ENCODE data around the gene DGAT2L6.
"Not testable (repeated sequence)": the region's sequence is repeated elsewhere in the genome, so short reads cannot be mapped to it uniquely, and the experiment has no call there.

The DGAT2L6 gene

DNA sequence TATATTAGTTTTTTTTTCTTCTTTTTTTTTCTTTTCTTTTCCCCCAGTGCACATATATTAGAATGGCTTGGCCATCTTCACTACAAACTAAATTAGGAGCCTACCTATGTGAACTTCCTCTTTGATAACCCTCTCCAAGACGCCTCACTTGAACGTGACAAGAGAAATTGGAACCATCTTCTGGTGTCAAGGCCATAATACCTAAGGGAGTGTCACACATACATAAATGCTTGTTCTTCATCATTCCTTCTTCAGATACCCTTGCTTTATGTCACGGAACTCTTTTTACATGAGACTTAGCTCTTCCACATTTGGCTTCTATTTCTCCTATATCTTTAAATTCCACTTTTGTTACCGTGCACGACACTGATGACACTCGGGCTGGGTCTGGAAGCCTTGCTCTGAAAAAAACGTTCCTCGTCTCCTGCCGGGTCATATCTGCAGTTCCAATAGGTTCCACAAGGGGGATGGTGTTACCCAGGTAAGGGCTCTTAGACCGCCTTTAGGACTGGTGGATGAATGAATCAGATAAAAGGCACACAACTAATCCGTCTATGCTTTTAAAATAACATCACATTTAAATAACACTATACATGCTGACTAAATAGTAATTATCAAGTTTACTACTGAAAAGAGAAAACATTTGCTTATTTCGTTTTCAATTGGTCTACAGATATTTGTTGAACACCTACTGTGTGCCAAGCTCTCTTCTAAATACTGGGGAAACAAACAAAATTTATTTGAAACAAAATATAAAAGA, 19.9 kb downstream of the DGAT2L6 start:
- DNase-seq = peak; percentile 49

DNA sequence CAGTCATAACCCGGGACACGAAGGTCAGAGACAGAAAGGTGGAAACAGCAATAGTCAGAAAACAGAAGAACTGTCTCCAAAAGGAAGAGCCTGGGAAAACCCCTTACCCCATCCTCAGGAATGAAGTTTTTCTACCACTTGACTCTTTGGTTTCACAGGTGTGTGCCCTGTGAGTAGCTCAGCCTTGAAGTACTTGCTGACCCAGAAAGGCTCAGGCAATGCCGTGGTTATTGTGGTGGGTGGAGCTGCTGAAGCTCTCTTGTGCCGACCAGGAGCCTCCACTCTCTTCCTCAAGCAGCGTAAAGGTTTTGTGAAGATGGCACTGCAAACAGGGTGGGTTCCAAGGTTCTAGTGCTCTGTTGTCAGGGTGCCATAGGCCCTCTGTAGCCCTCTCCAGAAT, 24.4 kb downstream of the DGAT2L6 start:
- no peak for DNase-seq

DNA sequence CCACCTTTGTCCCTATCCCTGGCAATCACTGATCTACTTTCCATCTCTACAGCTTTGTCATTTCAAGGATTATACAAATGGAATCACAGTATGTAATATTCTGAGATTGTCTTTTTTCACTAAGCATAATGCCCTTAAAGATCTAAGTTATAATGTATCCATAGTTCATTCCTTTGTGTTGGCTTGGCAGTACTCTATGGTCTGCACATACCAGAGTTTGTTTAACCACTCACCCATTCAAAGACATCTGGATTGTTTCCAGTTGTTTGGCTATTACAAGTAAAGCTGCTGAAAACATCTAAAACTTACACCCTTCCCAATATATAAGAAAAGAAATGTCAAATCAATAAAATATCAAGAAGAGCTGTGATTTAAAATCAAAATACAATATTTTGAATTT, 31.2 kb downstream of the DGAT2L6 start:
- DNase-seq = no peak

DNA sequence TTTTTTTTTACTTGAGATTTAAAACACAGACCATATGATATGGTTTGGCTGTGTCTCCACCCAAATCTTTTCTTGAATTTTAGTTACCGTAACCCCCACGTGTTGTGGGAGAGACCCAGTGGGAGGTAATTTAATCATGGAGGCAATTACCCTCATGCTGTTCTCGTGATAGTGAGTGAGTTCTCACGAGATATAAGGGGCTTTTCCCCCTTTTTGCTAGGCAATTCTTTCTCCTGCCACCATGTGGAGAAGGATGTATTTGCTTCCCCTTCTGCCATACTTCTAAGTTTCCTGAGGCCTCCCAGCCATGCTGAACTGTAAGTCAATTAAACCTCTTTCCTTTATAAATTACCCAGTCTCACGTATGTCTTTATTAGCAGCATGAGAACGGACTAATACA, 32.3 kb downstream of the DGAT2L6 start:
- DNase-seq = not testable (repeated sequence)

DNA sequence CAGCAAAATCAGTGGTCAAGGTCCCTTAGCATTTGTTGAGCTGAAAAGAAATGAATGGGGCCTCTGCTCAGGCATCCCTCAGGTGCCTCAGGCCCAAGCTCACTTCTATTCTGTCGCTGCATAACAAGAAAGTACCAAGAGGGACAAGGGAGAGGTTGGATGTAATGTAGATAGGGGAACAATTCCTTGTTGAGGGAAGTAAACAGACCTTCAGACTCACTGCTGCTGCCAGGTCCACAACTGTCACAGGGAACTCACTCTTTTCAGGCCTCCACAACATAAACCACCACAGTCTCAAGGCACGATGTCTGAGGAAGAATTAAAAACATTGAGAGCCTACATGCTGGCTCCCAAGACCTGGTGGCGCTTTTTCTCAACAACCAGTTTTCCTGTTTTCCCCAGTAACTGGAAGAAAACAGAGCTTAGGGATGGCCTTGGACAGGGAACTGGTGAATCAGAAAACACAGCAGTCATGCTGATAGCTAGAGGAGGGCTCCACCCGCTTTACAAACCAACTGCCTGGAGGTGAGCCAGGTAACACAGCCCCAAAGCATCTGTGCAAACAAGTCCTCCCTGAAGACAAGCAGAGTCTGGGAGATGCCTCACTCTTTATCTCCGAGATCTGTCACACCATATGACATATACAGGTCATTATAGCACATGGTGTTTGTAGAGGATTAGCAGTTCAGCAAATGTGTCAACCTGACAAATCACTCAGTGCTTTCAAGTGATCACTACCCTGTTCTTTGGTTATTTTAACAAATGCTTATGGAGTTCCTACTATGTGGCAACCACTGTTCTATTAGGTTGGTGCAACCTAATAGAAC, 42.9 kb downstream of the DGAT2L6 start:
- peak; percentile 68 for DNase-seq

DNA sequence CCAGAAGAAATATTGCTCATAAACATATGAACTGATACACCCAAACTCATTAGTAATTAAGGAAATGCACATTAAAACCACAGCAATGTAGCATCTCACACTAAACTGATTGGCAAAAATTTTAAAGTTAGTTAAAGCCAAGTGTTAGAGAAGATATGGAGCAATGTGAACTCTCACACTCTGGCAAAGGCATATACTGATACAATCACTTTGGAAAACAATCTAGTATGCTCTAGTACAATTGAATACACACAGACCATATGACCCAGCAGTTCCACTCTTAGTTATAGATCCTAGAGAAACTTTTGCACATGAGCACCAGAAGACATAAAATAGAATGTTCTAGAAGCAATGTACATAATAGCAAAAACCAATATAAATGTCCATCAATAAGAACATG, 48.8 kb downstream of the DGAT2L6 start:
- DNase-seq = no peak

DNA sequence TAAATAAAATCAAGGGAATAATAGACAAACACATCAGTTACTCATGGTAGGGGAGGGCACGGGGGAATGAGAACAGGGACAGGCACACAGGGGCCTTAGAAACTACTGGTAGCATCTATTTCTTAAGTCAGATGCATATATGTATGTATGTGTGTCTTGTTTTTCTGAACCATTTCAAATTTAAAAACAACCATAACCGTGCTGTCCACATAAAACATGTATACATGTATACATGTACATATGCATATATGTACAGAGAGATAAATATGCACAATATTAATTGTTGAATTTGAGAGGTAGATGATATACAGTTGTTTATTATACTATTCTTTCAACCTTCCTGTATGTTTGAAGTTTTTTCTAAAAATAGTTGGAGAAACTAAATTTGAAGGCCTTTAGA, 49.4 kb downstream of the DGAT2L6 start:
- no peak for DNase-seq

DNA sequence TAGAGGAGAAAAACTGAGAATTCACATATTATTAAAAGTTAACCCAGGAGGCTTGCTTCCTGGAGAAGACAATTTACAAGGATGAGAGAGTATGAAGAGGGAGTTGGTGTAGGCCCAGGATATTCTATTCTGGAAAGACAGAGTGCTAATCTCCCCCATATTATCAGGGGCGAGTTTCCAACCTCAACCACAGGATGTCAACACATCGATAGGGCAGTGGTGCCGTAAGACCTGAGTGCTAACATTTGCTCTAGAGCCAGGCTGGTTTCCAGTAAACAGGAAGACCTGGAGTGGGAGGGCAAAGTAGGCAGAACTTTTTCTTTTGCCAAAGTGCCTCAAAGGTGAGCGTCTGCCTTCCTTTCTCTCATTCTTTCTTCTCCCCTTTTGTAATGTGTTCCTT, 54.4 kb downstream of the DGAT2L6 start:
- no peak for DNase-seq

DNA sequence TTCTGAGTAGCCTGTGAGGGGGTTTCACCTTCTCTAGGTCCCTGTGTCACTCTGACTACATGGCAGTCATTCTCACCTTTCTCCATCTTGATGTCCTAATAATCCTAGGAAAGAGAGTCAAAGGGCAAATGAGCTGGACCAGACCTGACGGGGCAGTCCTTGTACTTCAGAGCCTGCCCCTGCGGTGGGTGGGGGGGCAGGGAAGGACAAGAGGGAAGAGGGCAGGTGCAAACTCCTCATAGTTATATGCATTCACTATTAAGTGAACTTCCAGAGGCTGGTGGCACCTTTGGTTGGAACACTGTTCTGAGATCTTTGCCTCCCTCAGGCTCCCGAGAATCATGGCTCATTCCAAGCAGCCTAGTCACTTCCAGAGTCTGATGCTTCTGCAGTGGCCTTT, 57.1 kb downstream of the DGAT2L6 start, which contains the start of gene AWAT1:
Gene AWAT1, plus strand, starts transcription at position 301 of the 400 bp plus-strand sequence. Its CDS starts 41 bp downstream, at position 342.
- no peak for DNase-seq

DNA sequence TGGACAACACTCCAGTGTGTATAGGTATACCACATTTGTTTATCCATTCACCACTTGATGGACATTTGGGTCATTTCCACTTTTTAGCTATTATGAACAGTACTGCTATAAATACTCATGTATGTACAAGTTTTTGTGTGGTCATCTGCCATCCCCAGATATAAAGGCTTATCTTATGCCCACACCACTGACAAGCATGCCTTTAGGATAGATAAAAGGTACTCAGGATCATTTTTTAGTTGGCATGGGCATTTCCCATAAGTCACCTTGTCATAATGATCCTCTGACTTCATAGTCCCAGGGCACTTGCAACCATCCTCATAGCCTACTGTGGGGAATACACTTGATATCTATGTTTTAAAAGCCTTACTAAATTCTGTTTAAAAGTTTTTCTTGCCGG, 63.5 kb downstream of the DGAT2L6 start:
- DNase-seq = no peak

DNA sequence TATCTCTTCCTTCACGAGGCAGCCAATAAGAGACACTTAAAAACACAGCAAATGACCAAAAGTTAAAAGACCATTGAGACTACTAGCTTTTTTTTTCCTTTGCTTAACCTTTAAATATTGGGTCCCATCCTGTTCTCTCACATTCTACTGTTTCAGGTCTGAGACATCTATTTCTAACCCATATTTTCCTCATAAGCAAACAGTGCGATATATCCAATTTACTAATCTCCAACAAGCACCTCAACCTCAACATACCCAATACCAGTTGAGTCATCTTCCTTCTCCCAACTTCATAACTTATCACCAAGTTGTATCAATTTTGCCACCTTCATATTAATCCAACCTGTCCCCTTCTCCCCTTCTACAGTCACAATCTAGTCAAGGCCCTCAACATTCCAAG, 64.2 kb downstream of the DGAT2L6 start:
- no peak for DNase-seq

DNA sequence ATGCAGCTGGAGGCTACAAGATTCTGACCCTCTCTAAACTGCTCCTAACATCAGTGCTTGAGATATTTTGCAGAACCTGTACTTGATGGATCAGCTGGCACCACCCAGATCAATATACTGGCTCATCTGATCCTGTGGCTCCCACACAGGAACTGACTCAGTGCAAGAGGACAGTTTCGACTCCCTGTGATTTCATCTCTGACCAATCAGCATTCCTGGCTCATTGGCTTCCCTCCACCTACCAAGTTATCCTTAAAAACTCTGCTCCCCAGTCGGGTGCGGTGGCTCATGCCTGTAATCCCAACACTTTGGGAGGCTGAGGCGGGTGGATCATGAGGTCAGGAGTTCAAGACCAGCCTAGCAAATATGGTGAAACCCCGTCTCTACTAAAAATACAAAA, 66.3 kb downstream of the DGAT2L6 start:
- not testable (repeated sequence) for DNase-seq

DNA sequence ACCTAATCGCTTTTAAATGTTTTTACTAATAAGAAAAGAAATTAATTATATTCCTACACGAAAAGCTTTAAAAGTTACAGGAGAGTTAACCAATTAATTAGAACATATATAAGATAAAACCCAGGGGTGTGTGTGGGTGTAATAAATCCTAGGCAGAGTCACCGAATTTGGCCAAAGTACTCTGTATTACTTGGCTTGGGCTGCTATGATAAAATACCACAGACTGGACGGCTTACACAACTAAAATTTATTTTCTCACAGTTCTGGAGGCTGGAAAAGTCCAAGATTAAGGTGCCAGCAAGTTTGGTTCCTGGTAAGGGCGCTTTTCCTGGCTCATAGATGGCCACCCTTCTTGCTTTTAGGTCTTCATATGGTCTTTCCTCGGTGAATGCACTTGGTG, 67.6 kb downstream of the DGAT2L6 start:
- DNase-seq = no peak

DNA sequence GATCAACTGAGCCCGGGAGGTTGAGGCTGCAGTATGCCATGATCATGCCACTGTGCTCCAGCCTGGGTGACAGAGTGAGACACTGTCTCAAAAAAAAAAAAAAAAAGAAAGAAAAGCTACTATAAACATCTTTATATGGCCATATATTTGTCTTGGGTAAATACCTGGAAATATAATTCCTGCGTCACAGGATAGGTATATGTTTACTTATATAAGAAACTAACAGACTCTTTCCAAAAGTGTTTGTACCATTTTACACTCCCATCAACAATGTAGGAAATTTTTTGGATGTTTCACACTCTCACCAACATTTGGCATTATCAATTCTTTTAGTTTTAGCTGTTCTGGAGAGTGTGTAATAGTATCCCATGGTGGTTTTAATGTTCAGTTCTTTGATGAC, 70.0 kb downstream of the DGAT2L6 start:
- no peak for DNase-seq

DNA sequence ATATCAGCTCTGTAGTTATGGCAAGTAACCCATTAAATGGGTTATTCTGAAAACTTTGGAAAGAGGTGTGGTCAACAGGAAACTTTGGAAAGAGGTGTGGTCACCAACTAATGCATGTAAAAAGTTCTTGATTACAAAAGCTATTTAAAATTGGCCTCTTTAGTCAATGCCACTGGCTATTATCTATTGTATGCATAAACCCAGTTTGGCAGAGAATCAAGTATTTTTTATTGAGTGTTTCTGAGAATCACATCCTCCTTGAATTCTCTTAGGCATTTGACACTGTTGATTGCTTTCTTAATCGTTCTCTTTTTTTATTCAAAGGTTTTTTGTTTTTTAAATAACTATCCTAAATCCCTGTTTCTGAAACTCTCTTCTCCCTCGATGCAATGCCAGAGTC, 75.2 kb downstream of the DGAT2L6 start:
- no peak for DNase-seq

DNA sequence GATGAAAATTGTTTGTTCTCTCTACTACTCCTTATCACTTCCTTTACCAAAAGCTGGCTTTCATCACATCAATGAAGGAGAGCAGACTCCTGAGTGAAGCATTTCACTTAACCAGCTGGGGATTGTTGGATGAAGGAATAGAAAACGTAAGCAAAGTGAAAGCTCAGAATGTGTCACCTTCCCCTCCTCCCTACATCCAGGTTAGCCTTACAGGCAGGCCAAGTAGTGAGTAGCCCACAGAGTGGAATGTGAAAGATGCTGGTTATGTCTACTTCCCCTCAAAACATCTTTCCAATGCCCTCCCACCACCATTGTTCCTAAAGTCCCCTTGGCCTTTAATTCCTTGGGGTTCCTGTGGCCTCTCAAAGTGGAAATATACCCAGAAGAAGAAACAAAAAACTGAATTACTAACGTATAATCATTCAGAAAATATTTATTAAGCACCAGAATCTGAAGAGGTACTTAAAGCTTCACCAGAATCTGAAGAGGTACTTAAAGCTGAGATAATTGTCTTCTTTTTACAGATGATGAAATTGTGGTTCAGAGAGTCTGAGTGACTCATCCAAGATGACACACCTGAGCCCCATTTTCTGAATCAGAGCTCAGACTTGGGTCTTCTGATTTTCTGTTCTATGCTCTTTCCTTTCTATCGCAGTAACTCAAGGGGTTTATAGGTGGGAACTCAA, 76.2 kb downstream of the DGAT2L6 start:
- DNase-seq = no peak

DNA sequence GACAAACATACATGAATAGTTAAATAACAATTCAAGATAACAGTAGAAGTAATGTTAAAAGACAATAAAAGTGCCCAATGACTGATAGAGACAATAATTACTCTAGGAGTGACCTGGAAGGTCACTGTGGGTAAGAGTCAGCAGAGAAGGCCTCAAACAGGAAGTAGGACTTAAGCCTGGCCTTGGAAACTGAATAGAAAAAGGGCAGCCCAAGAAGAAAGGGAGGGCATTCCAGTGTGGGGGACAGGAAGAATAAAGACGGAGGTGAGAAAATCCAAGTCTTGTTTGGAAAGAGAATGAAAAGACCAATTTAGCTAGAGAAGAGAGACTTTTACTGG, 76.7 kb downstream of the DGAT2L6 start:
- DNase-seq = no peak

DNA sequence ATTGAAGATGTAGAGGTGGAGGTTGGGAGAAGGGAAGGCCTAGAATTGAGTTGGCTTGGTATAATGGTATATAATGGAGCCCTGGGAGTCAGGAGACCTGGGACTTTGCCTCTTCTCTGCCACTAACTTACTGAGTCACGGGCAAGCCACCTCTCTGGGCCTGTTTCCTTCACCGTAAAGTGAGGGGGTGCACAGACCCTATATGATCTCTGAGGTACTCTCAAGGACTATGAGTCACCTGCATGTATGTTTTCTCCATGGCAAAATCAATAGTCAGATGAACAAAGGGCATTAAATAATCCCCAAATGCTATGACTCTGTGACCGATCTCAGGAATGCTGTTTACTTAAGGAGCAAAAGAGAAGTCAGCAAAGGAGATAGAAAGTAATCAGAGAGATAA, 77.6 kb downstream of the DGAT2L6 start:
- no peak for DNase-seq
